CD4-positive, CD25-positive, alpha-beta regulatory T cell (primary cell): Measurements from ENCODE around the gene STK32C. TPM values are rescaled to one million over a fixed set of nuclear protein-coding genes. Genes with fewer than 3 reads are reported as not detected.

Source experiments
- ATAC-seq, 2 donors: fragments of 150-1000 bp; cut with Tn5 transposase; one replicate each; pipeline ENCODE4 v1.10.0; 2021; ENCODE audit warnings: low read depth in 2 of 2, moderate number of reproducible peaks in 2 of 2, moderate library complexity in 1 of 2
- DNase-seq, 3 donors: peaks; one replicate each; pipeline versions ENCODE4 v3.0.0 to v3.0.0-alpha.2; 2012 to 2022; ENCODE audit warnings: mixed read lengths in 1 of 3
- H3K27ac ChIP-seq: one replicate; pipeline ENCODE4 v1.7.0; 2013; ENCODE audit warnings: mild to moderate bottlenecking, low read length; ENCODE audit not compliant: insufficient read depth, poor library complexity, severe bottlenecking
- H3K27me3 ChIP-seq: one replicate; pipeline ENCODE4 v1.7.0; 2013; ENCODE audit warnings: low read length; ENCODE audit not compliant: control insufficient read depth, insufficient read depth
- H3K36me3 ChIP-seq: one replicate; pipeline ENCODE4 v1.7.0; 2013; ENCODE audit warnings: mild to moderate bottlenecking, low read length, moderate library complexity; ENCODE audit not compliant: control insufficient read depth, insufficient read depth
- H3K4me1 ChIP-seq: 2 replicates; pipeline ENCODE4 v1.7.0; 2013; ENCODE audit warnings: mild to moderate bottlenecking, low read length; ENCODE audit not compliant: insufficient read depth, control insufficient read depth, poor library complexity, severe bottlenecking
- H3K4me3 ChIP-seq: one replicate; pipeline ENCODE4 v1.7.0; 2013; ENCODE audit warnings: low read depth, mild to moderate bottlenecking, low read length, moderate library complexity
- H3K9me3 ChIP-seq, 2 experiments: 1 replicate in 1 of 2; 2 replicates in 1 of 2; pipeline ENCODE4 v1.7.0; 2013; ENCODE audit warnings: low read length in 2 of 2, mild to moderate bottlenecking in 1 of 2, moderate library complexity in 1 of 2; ENCODE audit not compliant: control insufficient read depth in 2 of 2
- H3K27ac Mint-ChIP-seq, 3 donors: one replicate each; pipeline ENCODE4 v1.8.0; 2020 to 2022; ENCODE audit warnings: mild to moderate bottlenecking in 3 of 3, mixed read lengths in 3 of 3, moderate library complexity in 2 of 3
- H3K27me3 Mint-ChIP-seq: one replicate; pipeline ENCODE4 v1.8.0; 2022; ENCODE audit warnings: mild to moderate bottlenecking, mixed read lengths
- H3K36me3 Mint-ChIP-seq: one replicate; pipeline ENCODE4 v1.8.0; 2020; ENCODE audit warnings: mixed read lengths
- H3K4me1 Mint-ChIP-seq, 4 donors: one replicate each; pipeline ENCODE4 v1.8.0; 2020 to 2022; ENCODE audit warnings: mixed read lengths in 4 of 4, mild to moderate bottlenecking in 1 of 4
- H3K4me3 Mint-ChIP-seq, 4 donors: one replicate each; pipeline ENCODE4 v1.8.0; 2020 to 2022; ENCODE audit warnings: mild to moderate bottlenecking in 4 of 4, mixed read lengths in 4 of 4, moderate library complexity in 3 of 4
- H3K9me3 Mint-ChIP-seq, 7 donors: one replicate each; pipeline ENCODE4 v1.8.0; 2020 to 2022; ENCODE audit warnings: mixed read lengths in 7 of 7, mild to moderate bottlenecking in 3 of 7, moderate library complexity in 2 of 7
- polyA plus RNA-seq, 4 donors: library from polyadenylated mRNA; unstranded; fragments of 300-500 nt; fragmentation: Illumina TruSeq; gene quantifications; one replicate each; pipeline ENCODE4 v1.2.3, GENCODE V29; 2021
- total RNA-seq: library from RNA; stranded (reverse); gene quantifications from one replicate; pipeline ENCODE4 v1.2.3, GENCODE V29; 2022

Gene STK32C
- total and polyA plus RNA-seq, 5 donors from 2014 or later = 3.5 to 7.0 (median 6.6) TPM

- no peaks in the 10 kb centered on the region for H3K36me3 ChIP-seq
- Mint-ChIP-seq H3K9me3 (no peaks in the 10 kb centered on the region), H3K27ac (no peak overlapping the region), H3K4me1 (no peaks in the 10 kb centered on the region), H3K27me3 (no peaks in the 10 kb centered on the region), H3K4me3 (no peak overlapping the region), H3K36me3 (no peaks in the 10 kb centered on the region)
- no peaks in the 10 kb centered on the region for H3K9me3 ChIP-seq
- DNase-seq (no peak), ATAC-seq (no peak)
- no peaks in the 10 kb centered on the region for H3K27me3 ChIP-seq
- no peak overlapping the region for H3K4me3 ChIP-seq
- no peak overlapping the region for H3K27ac ChIP-seq
- H3K4me1 ChIP-seq = no peaks in the 10 kb centered on the region
Measured at GRCh38 chr10:132241496-132241895, 66.3 kb downstream of the STK32C start.

- Mint-ChIP-seq H3K36me3 (no peaks in the 10 kb centered on the region), H3K9me3 (no peaks in the 10 kb centered on the region)
Measured at GRCh38 chr10:132241086-132241485, 66.7 kb downstream of the STK32C start.

GRCh38 chr10:132240581-132240980 is 67.2 kb downstream of the STK32C start:
- no peak overlapping the region for H3K27ac ChIP-seq
- H3K9me3 ChIP-seq = no peaks in the 10 kb centered on the region
- H3K9me3 Mint-ChIP-seq = no peaks in the 10 kb centered on the region
- H3K4me1 Mint-ChIP-seq = no peaks in the 10 kb centered on the region
- H3K36me3 ChIP-seq = no peaks in the 10 kb centered on the region
- no peaks in the 10 kb centered on the region for H3K4me1 ChIP-seq
- H3K27me3 Mint-ChIP-seq = no peaks in the 10 kb centered on the region
- ATAC-seq = no peak
- no peak for DNase-seq
- no peaks in the 10 kb centered on the region for H3K27me3 ChIP-seq
- no peak overlapping the region for H3K4me3 Mint-ChIP-seq
- H3K36me3 Mint-ChIP-seq = no peaks in the 10 kb centered on the region
- H3K27ac Mint-ChIP-seq = no peak overlapping the region
- no peak overlapping the region for H3K4me3 ChIP-seq

More at GRCh38 chr10:132241086-132241485, 66.7 kb downstream of the STK32C start:
- H3K4me3 Mint-ChIP-seq = no peak overlapping the region
- H3K27me3 ChIP-seq = no peaks in the 10 kb centered on the region
- ATAC-seq (no peak), DNase-seq (no peak)
- H3K27ac Mint-ChIP-seq = no peak overlapping the region
- no peaks in the 10 kb centered on the region for H3K27me3 Mint-ChIP-seq
- no peaks in the 10 kb centered on the region for H3K4me1 Mint-ChIP-seq
- H3K4me3 ChIP-seq = no peak overlapping the region
- no peaks in the 10 kb centered on the region for H3K9me3 ChIP-seq
- H3K36me3 ChIP-seq = no peaks in the 10 kb centered on the region
- H3K4me1 ChIP-seq = no peaks in the 10 kb centered on the region
- H3K27ac ChIP-seq = no peak overlapping the region

GRCh38 chr10:132240156-132240555 is 67.6 kb downstream of the STK32C start:
- ATAC-seq (no peak), DNase-seq (no peak)
- Histone ChIP-seq H3K36me3 (no peaks in the 10 kb centered on the region), H3K4me1 (no peaks in the 10 kb centered on the region), H3K4me3 (no peak overlapping the region), H3K9me3 (no peaks in the 10 kb centered on the region), H3K27ac (no peak overlapping the region), H3K27me3 (no peaks in the 10 kb centered on the region)
- no peaks in the 10 kb centered on the region for H3K9me3 Mint-ChIP-seq
- H3K4me1 Mint-ChIP-seq = no peaks in the 10 kb centered on the region
- no peaks in the 10 kb centered on the region for H3K36me3 Mint-ChIP-seq
- no peak overlapping the region for H3K27ac Mint-ChIP-seq
- no peaks in the 10 kb centered on the region for H3K27me3 Mint-ChIP-seq
- H3K4me3 Mint-ChIP-seq = no peak overlapping the region

- H3K27ac ChIP-seq = no peak overlapping the region
- H3K4me3 ChIP-seq = no peak overlapping the region
- H3K9me3 Mint-ChIP-seq = no peaks in the 10 kb centered on the region
- H3K27ac Mint-ChIP-seq = peak overlapping the region in 1 of 3 donors; percentile 55
- DNase-seq (no peak), ATAC-seq (no peak)
- no peaks in the 10 kb centered on the region for H3K36me3 Mint-ChIP-seq
- H3K4me1 ChIP-seq = no peaks in the 10 kb centered on the region
- no peaks in the 10 kb centered on the region for H3K9me3 ChIP-seq
- no peaks in the 10 kb centered on the region for H3K4me1 Mint-ChIP-seq
- H3K27me3 Mint-ChIP-seq = no peaks in the 10 kb centered on the region
- H3K36me3 ChIP-seq = no peaks in the 10 kb centered on the region
- no peak overlapping the region for H3K4me3 Mint-ChIP-seq
- no peaks in the 10 kb centered on the region for H3K27me3 ChIP-seq
Measured at GRCh38 chr10:132239126-132240031, 68.4 kb downstream of the STK32C start.

GRCh38 chr10:132238371-132239125 is 69.2 kb downstream of the STK32C start:
- H3K36me3 Mint-ChIP-seq = no peaks in the 10 kb centered on the region
- no peaks in the 10 kb centered on the region for H3K4me1 ChIP-seq
- no peak overlapping the region for H3K4me3 Mint-ChIP-seq
- no peaks in the 10 kb centered on the region for H3K36me3 ChIP-seq
- no peaks in the 10 kb centered on the region for H3K27me3 ChIP-seq
- H3K9me3 Mint-ChIP-seq = no peaks in the 10 kb centered on the region
- no peaks in the 10 kb centered on the region for H3K27me3 Mint-ChIP-seq
- no peak for DNase-seq
- H3K4me1 Mint-ChIP-seq = no peaks in the 10 kb centered on the region
- no peak overlapping the region for H3K4me3 ChIP-seq
- peak overlapping the region in 1 of 3 donors; percentile 59 for H3K27ac Mint-ChIP-seq
- no peaks in the 10 kb centered on the region for H3K9me3 ChIP-seq
- ATAC-seq = no peak
- H3K27ac ChIP-seq = no peak overlapping the region

- no peaks in the 10 kb centered on the region for H3K36me3 ChIP-seq
- Mint-ChIP-seq H3K4me1 (peaks cover 0 to 1% (median under 1%) of the 10 kb centered on the region in 4 donors), H3K4me3 (no peak overlapping the region), H3K27me3 (no peaks in the 10 kb centered on the region), H3K27ac (no peak overlapping the region), H3K9me3 (no peaks in the 10 kb centered on the region), H3K36me3 (no peaks in the 10 kb centered on the region)
- H3K27ac ChIP-seq = no peak overlapping the region
- ATAC-seq (no peak), DNase-seq (no peak)
- H3K27me3 ChIP-seq = no peaks in the 10 kb centered on the region
- no peaks in the 10 kb centered on the region for H3K9me3 ChIP-seq
- H3K4me3 ChIP-seq = no peak overlapping the region
- no peaks in the 10 kb centered on the region for H3K4me1 ChIP-seq
Measured at GRCh38 chr10:132237871-132238270, 69.9 kb downstream of the STK32C start.
